Left hindlimb (tissue), 1 donor: ENCODE data around the gene GBE1.
"Not testable (repeated sequence)": the region's sequence is repeated elsewhere in the genome, so short reads cannot be mapped to it uniquely, and the experiment has no call there.

Source experiments
- DNase-seq: peaks from one replicate; pipeline ENCODE4 v3.0.0-alpha.2; 2018

Gene GBE1

DNA sequence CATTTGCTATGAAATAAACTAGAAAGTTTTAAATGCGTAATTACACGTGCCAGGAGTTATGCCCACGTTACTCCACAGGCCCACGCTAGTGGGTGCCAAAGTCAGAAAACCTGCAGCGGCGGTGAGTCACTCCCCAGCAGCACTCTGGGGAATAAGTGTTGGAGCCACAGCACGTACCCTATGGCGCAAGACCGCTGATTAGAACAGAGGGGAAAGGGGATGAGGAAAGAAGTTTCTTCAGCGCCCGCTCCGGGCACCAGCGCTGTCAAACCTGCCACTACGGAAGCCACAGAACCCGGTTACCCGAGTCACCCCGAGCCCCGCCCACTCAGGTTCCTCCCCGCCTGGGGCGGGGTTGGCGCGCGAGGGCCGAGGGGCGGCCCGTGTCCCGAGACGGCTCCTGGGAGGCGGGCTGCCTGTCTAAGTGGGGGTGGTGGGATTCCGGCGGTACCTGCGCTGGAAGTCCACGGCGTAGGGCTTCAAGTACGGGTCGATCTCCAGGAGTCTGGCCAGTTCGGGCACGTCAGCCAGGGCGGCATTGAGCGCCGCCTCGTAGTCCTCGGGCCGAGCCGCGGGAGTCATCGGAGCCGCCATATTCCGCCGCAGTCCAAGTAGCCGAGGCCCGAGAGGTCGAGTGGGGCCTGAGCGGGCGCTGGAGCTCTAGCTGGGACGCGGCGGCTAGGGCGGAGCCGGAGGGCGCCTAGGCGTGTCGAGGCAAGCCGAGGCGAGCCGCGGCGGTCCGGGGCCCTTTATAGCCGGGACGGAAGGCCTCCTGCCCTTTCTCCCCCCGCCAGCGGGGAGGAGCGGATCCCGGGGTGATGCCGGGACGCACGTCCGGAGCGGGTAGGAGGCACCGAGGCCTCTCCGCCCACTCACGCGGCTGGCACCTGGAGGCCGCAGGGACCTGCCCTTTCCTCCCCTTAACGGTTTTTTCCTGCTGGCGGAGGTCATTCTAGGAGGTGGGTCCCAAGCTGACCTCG lies at the start of gene GBE1:
TSS of gene GBE1 (minus strand) at position 722 of the 980 bp plus-strand sequence. CDS start at position 594, 128 bp downstream.
- DNase-seq: peak; percentile 94

DNA sequence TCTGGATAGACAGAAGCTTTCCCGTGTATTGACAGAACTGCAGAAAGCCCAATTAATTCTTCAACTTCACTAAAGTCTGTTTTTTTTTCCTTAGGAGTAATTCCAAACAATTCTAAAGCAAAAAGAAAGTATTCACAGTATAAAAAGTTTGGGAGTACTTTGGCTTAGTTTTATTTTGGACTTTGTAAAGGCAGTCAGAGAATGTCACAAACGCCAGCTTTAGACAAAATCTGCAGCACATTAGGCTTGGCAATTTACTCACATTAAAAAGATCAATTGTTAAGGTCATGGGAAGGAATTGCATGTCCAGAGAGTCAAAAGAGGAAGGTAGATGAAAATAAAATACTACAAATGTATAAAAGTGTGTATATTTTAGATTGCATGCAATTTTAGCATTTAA lies 47.5 kb upstream of the GBE1 start:
- no peak for DNase-seq

DNA sequence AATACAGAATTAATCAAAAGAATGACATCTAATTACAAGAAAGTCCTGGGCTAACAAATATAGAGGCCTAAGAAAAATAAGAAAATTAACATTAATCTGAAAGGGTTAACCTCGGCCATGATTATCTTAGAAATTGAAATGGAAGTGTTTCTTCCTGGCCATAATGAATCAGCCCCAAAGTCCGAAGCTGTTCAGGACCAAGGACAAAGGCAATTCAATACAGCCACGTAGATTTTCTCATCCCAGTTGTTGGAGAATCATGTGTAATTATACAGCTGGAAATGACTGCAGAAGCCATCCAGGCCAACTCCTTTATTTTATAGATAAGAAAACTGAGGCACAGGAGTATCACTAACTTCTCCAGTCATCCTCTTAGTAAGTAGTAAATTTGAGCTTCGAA lies 38.0 kb upstream of the GBE1 start:
- DNase-seq: no peak

DNA sequence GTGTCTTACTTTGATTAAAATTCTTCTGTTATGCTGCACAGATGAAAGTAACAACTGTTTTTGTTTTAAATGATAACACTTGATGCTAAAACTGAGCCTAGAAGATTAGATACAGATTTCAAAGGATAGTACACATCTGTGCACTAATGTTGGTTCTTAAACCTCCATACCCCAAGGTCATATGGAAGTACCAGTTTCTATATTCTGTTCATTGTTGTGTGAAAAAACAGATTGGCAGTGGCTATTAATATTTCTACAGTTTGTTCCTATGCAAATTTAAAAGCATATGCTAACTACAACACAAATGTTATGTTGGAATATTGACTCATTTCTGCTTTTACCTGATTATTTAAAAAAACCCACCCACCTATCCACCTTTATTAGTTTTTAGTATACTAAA lies 32.0 kb upstream of the GBE1 start:
- no peak for DNase-seq

DNA sequence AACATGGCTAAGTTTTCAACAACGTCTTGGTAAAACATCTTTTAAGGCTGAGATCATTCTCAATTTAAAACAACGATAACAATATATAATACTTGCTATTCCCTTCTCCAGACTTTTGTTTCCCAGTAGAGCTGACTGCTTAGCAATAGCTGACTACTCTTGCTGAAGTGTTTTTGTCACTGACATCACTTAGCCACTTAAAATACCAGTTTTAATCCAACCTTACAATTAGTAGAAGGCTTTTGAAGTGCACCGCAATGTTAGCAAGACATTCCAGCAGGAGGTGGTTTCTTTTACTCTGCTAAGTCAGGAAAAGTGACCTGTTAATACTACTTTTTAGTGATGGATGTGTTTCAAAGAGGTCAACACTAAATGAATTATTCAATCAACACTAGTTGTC lies 28.7 kb upstream of the GBE1 start:
- DNase-seq: no peak

DNA sequence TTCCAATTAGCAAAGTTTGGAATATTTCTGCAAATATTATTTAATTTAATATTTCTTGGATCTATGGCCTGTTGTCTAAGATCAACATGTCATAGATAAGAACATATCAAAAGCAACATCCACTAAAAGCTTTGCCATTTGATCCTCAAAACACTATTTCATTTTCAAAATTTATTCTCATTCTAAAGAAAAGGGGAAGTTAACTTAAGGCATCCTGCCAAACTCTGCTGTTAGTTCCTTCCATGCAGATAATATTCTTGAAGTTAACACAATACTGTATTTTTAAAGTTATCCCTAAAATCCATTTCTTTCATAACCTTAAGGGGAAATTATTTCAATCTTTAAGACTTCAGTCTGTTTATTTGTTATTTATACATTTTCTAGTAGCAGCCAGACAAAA lies 28.2 kb upstream of the GBE1 start:
- no peak for DNase-seq

DNA sequence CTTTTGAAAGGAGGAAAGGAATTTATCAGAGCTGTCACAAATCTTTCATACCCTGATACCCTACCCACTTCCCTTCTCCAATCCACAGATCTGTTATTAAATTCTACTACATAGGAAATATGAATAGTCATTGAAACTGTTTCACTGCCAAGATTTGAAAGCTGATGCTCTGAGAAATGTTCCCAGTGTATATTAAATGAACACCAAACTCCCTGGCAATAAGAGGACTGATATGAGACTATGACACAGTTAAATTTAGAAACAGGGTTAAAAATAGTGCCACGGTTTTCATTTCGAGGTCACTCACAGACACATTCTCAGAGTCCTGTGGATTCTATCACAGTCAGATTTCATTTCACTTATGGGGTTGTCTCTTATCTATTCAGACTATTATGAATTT lies 27.2 kb upstream of the GBE1 start:
- no peak for DNase-seq

DNA sequence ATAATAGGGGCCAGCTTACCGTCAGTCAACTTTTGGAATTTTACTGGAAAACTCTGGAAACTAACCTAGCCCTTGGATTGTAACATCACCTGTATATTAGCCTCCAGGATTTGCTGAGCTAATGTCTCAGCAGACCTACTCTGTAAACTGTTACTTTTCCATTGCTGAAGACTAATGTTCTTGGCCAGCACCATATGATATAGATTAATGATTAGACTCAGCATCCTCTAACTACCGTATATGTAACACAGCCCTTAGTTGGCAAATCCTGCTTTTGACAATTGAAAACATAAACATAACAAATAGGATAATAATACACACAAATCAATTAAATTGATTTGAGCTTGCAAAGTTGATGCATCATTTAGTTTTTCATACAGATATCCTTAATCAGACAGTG lies 26.6 kb upstream of the GBE1 start:
- no peak for DNase-seq

DNA sequence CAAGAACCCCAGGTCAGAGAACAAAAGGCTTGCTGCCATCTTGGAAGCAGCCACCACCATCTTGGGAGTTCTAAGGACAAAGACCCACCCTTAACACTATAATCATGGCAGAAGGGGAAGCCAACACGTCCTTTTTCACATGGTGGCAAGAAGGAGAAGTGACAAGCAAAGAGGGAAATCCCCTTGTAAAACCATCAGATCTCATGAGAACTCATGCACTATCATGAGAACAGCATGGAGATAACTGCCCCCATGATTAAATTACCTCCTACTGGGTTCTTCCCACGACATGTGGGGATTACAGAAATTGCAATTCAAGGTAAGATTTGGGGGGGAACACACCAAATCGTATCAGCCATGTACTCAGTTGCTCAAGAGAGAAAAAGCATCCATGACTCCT lies 21.1 kb upstream of the GBE1 start:
- DNase-seq: no peak

DNA sequence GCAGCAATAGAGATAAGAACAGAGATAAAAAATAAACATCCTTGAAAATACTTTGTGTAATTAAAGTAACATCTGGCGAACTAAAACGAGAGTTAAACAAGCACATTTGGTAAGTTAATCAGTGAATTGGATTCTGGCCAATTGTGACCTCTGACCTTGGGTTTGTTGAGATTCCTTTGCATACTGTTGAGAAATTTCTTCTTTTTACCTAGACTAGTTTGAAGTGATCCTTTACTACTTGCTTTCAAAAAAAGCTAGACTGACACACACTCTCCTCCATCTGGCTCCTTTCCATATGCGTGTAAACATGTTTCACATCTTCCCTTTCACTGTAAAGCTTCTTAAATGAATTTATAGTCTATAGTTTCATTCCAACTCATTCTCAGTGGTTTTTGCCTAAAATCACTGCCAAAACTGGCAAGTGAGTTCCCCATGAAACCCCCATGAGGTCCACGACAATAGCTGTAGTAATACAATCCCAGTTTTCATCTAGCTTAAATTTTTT lies 17.3 kb upstream of the GBE1 start:
- DNase-seq: no peak

DNA sequence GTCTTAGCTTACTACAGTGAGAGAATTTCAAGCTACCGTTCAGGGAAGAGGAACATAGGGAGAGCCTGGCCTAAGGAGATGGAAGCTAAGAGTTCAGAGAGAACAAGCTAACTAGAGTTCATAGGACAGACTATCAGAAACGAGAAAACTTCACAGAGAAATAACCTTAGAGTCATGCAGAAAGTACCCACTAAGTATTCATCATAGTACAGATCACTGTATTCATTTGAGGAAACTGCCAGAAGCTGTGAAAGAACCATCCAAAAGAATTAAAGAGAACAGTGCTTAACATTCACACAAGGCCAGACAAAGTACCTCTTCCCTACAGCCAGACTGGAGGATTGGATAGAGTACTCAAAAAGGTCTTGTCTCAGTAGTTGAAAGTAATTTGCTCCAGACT lies 15.2 kb upstream of the GBE1 start:
- DNase-seq: no peak

DNA sequence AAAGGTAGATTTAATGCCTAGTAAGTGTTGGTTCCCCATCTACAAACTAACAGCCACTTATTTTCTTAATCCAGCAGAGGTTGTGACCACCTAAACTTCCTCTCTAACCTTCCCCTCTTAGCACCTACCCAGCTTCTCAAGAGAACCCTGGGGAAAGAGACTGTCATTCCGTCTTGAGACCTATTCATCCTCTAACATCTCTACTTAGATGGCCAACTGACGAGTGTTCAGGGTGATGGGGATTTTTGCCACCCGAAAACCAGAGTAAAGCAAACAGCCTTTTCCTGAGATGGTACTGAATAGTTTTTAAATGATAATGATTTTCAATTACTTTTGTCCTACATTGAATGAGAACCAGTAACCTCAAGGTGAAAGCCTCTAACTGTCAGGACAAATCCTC lies 9.3 kb upstream of the GBE1 start:
- DNase-seq: no peak

DNA sequence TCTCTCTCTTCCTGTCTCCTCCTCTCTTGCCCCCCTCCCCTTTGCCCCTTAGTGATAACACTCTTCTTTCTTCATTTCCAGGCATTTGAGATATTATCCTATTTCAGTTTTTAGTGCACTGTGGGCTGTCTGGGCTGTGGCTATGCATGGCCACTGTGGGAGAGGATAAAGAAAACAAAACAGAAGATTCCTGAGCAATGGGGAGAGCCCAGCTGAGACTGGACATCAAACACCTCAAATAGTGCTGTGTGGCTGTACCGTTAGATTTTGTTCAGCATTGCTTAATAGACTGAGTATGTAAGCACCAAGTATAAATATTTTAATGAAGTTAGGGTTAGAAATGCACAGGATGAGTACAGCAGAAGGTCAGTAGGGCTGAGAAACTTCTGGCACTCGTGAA lies 7.9 kb upstream of the GBE1 start:
- DNase-seq: no peak

DNA sequence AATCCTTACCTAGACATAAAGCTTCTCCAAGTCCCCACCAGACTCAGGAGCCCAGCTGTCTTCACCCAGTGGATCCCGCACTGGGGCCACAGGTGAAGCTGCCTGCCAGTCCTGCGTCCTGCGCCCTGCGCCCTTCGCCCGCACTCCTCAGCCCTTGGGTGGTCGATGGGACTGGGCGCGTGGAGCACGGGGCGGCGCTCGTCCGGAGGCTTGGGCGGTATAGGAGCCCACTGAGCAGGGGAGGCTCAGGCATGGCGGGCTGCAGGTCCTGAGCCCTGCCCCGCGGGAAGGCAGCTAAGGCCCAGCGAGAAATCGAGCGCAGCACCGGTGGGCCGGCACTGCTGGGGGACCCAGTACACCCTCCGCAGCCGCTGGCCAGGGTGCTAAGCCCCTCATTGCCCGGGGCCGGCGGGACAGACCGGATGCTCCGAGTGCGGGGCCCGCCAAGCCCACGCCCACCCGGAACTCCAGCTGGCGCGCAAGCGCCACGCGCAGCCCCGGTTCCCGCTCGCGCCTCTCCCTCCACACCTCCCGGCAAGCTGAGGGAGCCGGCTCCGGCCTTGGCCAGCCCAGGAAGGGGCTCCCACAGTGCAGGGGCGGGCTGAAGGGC lies 5.9 kb upstream of the GBE1 start:
- not testable (repeated sequence) for DNase-seq

DNA sequence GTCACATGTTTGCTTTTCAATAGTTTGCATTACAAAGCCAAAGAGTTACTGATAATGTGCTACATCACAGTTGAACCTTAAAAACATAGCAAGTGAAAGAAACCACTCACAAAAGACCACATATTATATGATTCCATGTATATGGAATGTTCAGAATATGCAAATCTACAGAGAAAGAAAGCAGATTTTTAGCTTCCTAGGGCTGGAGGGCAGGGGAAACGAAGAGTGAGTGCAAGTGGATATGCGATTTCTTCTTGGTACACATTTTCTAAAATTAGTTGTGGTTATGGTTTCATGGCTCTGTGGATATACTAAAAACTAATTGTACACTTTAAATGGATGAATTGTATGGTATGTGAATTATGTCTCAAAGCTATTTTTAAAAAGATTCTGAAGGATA lies 4.0 kb upstream of the GBE1 start:
- DNase-seq: no peak

DNA sequence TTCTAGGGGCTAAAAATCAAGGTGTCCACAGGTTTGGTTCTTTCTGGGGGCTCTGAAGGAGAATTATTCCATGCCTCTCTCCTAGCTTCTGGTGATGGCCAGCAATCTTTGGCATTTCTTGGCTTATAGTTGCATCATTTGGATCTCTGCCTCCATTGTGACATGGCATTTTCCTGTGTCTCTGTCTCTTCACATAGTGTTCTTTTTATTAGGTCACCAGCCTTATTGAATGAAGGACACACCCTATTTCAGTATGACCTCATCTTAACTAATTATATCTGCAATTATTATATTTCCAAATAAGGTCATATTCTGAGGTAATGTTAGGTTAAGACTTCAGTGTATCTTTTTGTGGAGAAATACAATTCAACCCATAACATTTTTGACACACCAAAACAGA lies 3.2 kb upstream of the GBE1 start:
- no peak for DNase-seq

DNA sequence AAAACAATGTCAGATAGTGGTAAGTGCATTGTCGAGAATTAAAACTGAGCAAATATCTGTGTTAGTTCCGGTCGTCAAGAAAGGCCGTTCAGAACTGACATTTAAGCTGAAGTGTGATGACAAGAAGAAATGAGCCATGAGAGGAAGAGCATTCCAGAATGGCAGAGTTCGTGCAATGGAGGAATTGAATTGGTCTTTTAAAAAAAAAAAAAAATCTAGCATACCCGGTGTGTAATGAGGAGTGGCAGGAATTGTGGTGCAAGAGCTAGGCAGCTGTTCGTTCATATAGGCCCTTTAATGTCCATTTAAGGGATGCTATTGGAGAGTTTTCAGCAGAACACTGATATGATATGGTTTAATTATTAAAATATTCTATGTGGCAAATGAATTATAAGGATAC lies 2.6 kb upstream of the GBE1 start:
- no peak for DNase-seq

DNA sequence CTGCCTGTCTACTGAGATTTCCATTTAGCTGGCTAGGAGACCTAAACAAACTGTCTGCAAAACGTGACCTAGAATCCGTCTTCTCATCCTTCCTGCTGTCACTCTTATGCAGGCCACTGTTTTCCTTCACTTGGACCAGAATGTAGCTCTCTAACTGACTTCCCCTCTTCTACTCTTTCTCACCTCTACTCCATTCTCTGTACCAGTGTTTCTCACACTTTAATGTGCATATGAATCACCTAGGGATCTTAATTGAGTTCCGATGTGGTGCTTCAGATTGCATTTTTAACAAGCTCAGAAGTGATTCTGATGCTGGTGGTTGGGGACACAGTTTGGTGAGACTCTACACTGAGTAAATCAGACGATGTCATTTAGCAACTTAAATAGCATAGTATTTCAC lies 1.6 kb upstream of the GBE1 start:
- DNase-seq: no peak

DNA sequence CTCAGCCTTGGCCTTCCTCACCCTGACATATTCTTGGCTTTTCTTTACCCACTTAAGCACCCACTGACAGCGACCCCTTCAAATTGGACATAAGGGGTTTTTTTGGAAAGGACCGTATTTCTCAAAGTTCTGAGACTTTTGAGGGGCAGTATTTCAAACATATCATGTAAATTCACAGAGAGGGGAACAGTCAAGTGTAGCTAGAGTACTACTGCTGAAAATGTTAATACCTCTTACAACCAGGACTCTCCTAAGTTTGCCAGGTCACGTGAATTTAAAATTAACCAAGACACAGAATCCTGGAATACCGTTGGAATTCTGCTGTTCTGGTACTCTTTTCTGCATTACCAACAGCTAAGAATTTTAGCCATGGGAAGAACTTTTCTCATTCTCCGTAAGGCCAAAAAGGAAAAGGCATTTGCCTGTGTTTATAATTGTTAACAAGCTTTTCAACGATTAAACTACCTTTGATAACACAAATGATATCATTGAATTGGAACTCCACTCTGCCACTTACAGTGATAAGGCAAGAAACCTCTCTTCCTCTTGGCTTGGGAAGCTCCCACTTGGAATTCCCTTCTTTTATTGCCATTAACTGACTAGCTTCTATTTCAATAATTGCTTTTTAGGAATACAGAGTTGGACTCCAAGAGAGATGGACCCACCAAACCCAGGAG lies 597 bp upstream of the GBE1 start:
- no peak for DNase-seq

DNA sequence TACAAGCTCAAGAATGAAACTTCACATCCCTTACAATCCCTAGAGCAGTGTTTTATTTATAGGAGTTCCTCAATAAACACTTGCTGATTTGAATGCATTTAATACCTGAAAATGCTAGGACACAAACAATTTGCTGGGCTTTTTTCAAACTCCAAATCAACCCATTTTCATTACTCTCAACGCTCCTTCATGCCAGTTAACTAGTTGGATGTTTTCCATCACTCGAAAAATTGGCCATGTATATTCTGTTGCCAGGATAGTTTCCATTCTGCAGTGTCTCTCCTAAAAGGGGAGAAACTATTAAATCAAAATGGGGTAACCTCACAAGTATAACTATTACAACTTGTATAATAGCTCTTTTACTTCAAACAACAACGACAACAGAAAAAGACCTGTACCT lies 1.2 kb downstream of the GBE1 start:
- no peak for DNase-seq

DNA sequence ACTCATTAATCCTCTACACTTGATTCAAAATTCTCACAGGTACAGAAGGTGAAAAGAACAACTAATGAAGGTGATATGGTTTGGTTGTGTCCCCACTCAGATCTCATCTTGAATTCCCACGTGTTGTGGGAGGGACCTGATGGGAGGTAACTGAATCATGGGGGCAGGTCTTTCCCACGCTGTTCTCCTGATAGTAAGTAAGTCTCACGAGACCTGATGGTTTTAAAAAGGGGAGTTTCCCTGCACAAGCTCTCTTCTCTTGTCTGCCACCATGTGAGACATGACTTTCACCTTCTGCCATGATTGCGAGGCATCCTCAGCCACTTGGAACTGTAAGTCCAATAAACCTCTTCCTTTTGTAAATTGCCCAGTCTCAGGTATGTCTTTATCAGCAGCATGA lies 2.7 kb downstream of the GBE1 start:
- not testable (repeated sequence) for DNase-seq

DNA sequence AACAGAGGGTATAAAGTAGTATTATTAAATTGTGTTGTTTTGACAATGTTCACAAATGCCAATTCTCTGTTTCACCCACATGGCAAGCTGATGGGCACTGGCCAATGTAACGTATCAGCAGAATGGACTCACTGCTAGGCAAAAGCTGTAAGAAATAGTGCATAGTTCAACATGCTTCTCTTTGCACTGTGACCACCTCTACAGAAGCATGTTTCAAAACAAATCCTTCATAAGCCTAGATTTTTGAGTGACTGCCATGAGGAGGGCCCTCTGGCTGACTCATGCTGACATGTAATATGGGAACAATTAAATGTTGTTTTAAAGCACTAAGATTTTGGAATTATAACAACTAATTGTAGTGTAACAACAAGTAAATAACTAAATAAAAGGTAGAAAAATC lies 3.2 kb downstream of the GBE1 start:
- DNase-seq: no peak

DNA sequence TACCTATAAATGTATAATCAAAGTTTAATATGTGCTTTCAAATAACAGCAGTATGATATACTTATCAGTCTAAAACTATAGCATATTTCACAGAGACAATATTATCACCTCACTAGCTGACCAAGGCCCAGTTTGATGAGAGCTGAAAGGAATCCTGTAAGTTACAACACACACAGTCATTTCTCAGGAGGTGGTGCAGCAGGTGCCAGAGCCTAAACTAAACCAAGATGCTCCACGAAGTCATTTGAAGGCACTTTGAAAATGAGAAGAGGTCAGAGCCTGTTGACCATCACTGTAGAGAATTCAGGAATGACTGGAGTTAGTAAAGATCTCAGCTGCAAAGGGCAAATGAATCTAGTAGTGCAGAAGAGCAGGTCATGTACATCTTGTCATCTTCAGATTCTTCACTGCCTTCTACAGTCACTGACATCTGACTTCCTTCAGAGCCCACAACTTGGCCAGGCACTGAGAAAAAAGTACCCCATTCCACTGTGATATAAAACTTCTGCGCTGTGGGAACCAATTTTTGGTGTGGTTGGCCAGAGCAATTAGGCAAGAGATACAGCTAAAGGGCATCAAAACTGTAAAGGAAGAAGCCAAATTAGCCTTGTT lies 7.9 kb downstream of the GBE1 start:
- DNase-seq: no peak
